Subcutaneous abdominal adipose tissue (tissue), 5 donors: ENCODE data around the gene GRHPR.

ENCODE experiments used
- H3K27ac ChIP-seq: one replicate; pipeline ENCODE4 v1.7.0; 2013; ENCODE audit warnings: low read depth, mild to moderate bottlenecking, inconsistent platforms, low read length, moderate library complexity
- H3K27me3 ChIP-seq, 5 donors: one replicate each; pipeline ENCODE4 v1.7.0; 2013; ENCODE audit warnings: low read length in 5 of 5, inconsistent platforms in 1 of 5; ENCODE audit not compliant: control insufficient read depth in 5 of 5, insufficient read depth in 4 of 5
- H3K36me3 ChIP-seq, 5 donors: one replicate each; pipeline ENCODE4 v1.7.0; 2013; ENCODE audit warnings: low read length in 5 of 5; ENCODE audit not compliant: control insufficient read depth in 5 of 5, insufficient read depth in 5 of 5
- H3K4me1 ChIP-seq, 5 donors: one replicate each; pipeline ENCODE4 v1.7.0; 2013; ENCODE audit warnings: low read length in 5 of 5, mild to moderate bottlenecking in 3 of 5, moderate library complexity in 1 of 5; ENCODE audit not compliant: control insufficient read depth in 5 of 5, insufficient read depth in 5 of 5
- H3K4me3 ChIP-seq, 5 donors: one replicate each; pipeline ENCODE4 v1.7.0; 2013; ENCODE audit warnings: low read length in 5 of 5, low read depth in 1 of 5
- H3K9ac ChIP-seq, 5 donors: one replicate each; pipeline ENCODE4 v1.7.0; 2013; ENCODE audit warnings: low read length in 5 of 5, mild to moderate bottlenecking in 4 of 5, moderate library complexity in 3 of 5
- H3K9me3 ChIP-seq, 5 donors: one replicate each; pipeline ENCODE4 v1.7.0; 2013; ENCODE audit warnings: low read length in 5 of 5; ENCODE audit not compliant: control insufficient read depth in 5 of 5
- donor health status: healthy.
- donor health status: healthy.
- donor health status: healthy.
- donor health status: healthy.
- donor health status: healthy.

GRHPR gene

GRCh38 chr9:37429441-37430285 is 7.2 kb downstream of the GRHPR start:
- Histone ChIP-seq H3K4me1 (peaks cover 3 to 37% (median 24%) of the 10 kb centered on the region in 5 donors), H3K9me3 (no peaks in the 10 kb centered on the region), H3K27ac (no peak overlapping the region), H3K36me3 (peaks cover 5 to 75% (median 71%) of the 10 kb centered on the region in 5 donors), H3K4me3 (no peak overlapping the region), H3K9ac (no peak overlapping the region), H3K27me3 (no peaks in the 10 kb centered on the region)

- H3K9me3 ChIP-seq: no peaks in the 10 kb centered on the region
- H3K27me3 ChIP-seq: no peaks in the 10 kb centered on the region
- H3K4me1 ChIP-seq: peaks cover 3 to 34% (median 17%) of the 10 kb centered on the region in 5 donors
- H3K4me3 ChIP-seq: no peak overlapping the region
- peak overlapping the region in 1 of 5 donors; percentile 27 for H3K9ac ChIP-seq
- H3K36me3 ChIP-seq: peaks cover 6 to 83% (median 76%) of the 10 kb centered on the region in 5 donors
- H3K27ac ChIP-seq: no peak overlapping the region
These were observed 8.5 kb downstream of the GRHPR start for GRCh38 chr9:37430841-37431597.

- Histone ChIP-seq H3K27me3 (no peaks in the 10 kb centered on the region), H3K4me3 (no peak overlapping the region), H3K36me3 (peaks cover 3 to 83% (median 76%) of the 10 kb centered on the region in 5 donors), H3K9me3 (no peaks in the 10 kb centered on the region), H3K4me1 (peaks cover 3 to 44% (median 17%) of the 10 kb centered on the region in 5 donors), H3K27ac (no peak overlapping the region), H3K9ac (no peak overlapping the region)
These were observed 9.5 kb downstream of the GRHPR start for GRCh38 chr9:37432020-37432419.

GRCh38 chr9:37433867-37434371 is 11.4 kb downstream of the GRHPR start:
- no peak overlapping the region for H3K4me3 ChIP-seq
- no peak overlapping the region for H3K27ac ChIP-seq
- H3K27me3 ChIP-seq: no peaks in the 10 kb centered on the region
- H3K36me3 ChIP-seq: peaks cover 3 to 84% (median 76%) of the 10 kb centered on the region in 5 donors
- H3K9me3 ChIP-seq: no peaks in the 10 kb centered on the region
- peaks cover 3 to 47% (median 19%) of the 10 kb centered on the region in 5 donors for H3K4me1 ChIP-seq
- peak overlapping the region in 1 of 5 donors; percentile 14 for H3K9ac ChIP-seq

- Histone ChIP-seq H3K9ac (peak overlapping the region in 1 of 5 donors; percentile 5), H3K27me3 (no peaks in the 10 kb centered on the region), H3K27ac (no peak overlapping the region), H3K4me3 (no peak overlapping the region), H3K4me1 (peaks cover 0 to 39% (median 19%) of the 10 kb centered on the region in 5 donors), H3K36me3 (peaks cover 9 to 84% (median 76%) of the 10 kb centered on the region in 5 donors), H3K9me3 (no peaks in the 10 kb centered on the region)
These were observed 14.0 kb downstream of the GRHPR start for GRCh38 chr9:37436540-37436939.

GRCh38 chr9:37437010-37437409 is 14.5 kb downstream of the GRHPR start:
- H3K27ac ChIP-seq: no peak overlapping the region
- H3K4me1 ChIP-seq: peaks cover 0 to 36% (median 19%) of the 10 kb centered on the region in 5 donors
- peak overlapping the region in 1 of 5 donors; percentile 5 for H3K9ac ChIP-seq
- peaks cover 9 to 85% (median 80%) of the 10 kb centered on the region in 5 donors for H3K36me3 ChIP-seq
- no peaks in the 10 kb centered on the region for H3K9me3 ChIP-seq
- no peak overlapping the region for H3K4me3 ChIP-seq
- H3K27me3 ChIP-seq: no peaks in the 10 kb centered on the region

GRCh38 chr9:37437621-37438020 is 15.1 kb downstream of the GRHPR start:
- no peaks in the 10 kb centered on the region for H3K27me3 ChIP-seq
- H3K36me3 ChIP-seq: peaks cover 9 to 89% (median 85%) of the 10 kb centered on the region in 5 donors
- no peak overlapping the region for H3K9ac ChIP-seq
- no peak overlapping the region for H3K4me3 ChIP-seq
- no peaks in the 10 kb centered on the region for H3K9me3 ChIP-seq
- no peak overlapping the region for H3K27ac ChIP-seq
- H3K4me1 ChIP-seq: peaks cover 0 to 34% (median 19%) of the 10 kb centered on the region in 5 donors

GRCh38 chr9:37438359-37438758 is 15.9 kb downstream of the GRHPR start:
- Histone ChIP-seq H3K4me3 (no peak overlapping the region), H3K9ac (no peak overlapping the region), H3K4me1 (peaks cover 0 to 27% (median 13%) of the 10 kb centered on the region in 5 donors), H3K27me3 (no peaks in the 10 kb centered on the region), H3K9me3 (no peaks in the 10 kb centered on the region), H3K36me3 (peaks cover 9 to 86% (median 82%) of the 10 kb centered on the region in 5 donors), H3K27ac (no peak overlapping the region)

GRCh38 chr9:37441776-37442370 is 19.4 kb downstream of the GRHPR start:
- H3K4me3 ChIP-seq: no peak overlapping the region
- H3K27ac ChIP-seq: no peak overlapping the region
- peaks cover 0 to 4% (median 3%) of the 10 kb centered on the region in 5 donors for H3K4me1 ChIP-seq
- no peak overlapping the region for H3K9ac ChIP-seq
- no peaks in the 10 kb centered on the region for H3K9me3 ChIP-seq
- H3K27me3 ChIP-seq: no peaks in the 10 kb centered on the region
- peaks cover 6 to 61% (median 57%) of the 10 kb centered on the region in 5 donors for H3K36me3 ChIP-seq
